ENCODE measurements around the gene COG3. TPM values are rescaled to one million over a fixed set of nuclear protein-coding genes. Genes with fewer than 3 reads are reported as not detected.

The COG3 gene
- total and polyA plus RNA-seq, 2 of the 13 experiments (the other 11 are each of a cell fraction or from before 2014, with no cell fraction given): 37.8 to 47.5 TPM

- TF ChIP-seq ZNF709 (CRISPR knock-in tag; IDR thresholded peaks at IDR 0.05) (no peak), RBAK (CRISPR knock-in tag; IDR thresholded peaks at IDR 0.05) (no peak), MLLT10 (CRISPR knock-in tag; IDR thresholded peaks at IDR 0.05) (no peak), HNRNPH1 (optimal IDR thresholded peaks at IDR 0.05; ENCODE audit: low read depth, low read length) (no peak), MLX (CRISPR knock-in tag; IDR thresholded peaks at IDR 0.05) (peak; percentile 83), NRL (CRISPR knock-in tag; IDR thresholded peaks at IDR 0.05; ENCODE audit: borderline replicate concordance) (0 out of 2 replicates have a peak, but pooled peaks have one; percentile 43), CBX2 (IDR thresholded peaks at IDR 0.05; ENCODE audit: low read depth, low read length) (no peak), CBX2 (CRISPR knock-in tag; IDR thresholded peaks at IDR 0.05; ENCODE audit: low read depth) (no peak), ZNF607 (CRISPR knock-in tag; IDR thresholded peaks at IDR 0.05; ENCODE audit: borderline replicate concordance) (no peak), HNF1A (IDR thresholded peaks at IDR 0.05; ENCODE audit: low read depth) (peak; percentile 94), HNF1A (CRISPR knock-in tag; IDR thresholded peaks at IDR 0.05; ENCODE audit: borderline replicate concordance) (peak; percentile 99), ERF (CRISPR knock-in tag; IDR thresholded peaks at IDR 0.05) (peak; percentile 65), ZKSCAN8 (CRISPR knock-in tag; IDR thresholded peaks at IDR 0.05; ENCODE audit: borderline replicate concordance) (peak; percentile 46; the same call in 1 of the 2 replicates), RXRA (CRISPR knock-in tag; IDR thresholded peaks at IDR 0.05) (peak; percentile 92), ZSCAN31 (CRISPR knock-in tag; IDR thresholded peaks at IDR 0.05; ENCODE audit: low read depth) (no peak), PATZ1 (CRISPR knock-in tag; IDR thresholded peaks at IDR 0.05) (peak; percentile 75; the same call in 1 of the 2 replicates), ZNF572 (CRISPR knock-in tag; IDR thresholded peaks at IDR 0.05) (no peak), ONECUT2 (CRISPR knock-in tag; IDR thresholded peaks at IDR 0.05) (no peak), THYN1 (CRISPR knock-in tag; IDR thresholded peaks at IDR 0.05; ENCODE audit: borderline replicate concordance, low read depth) (no peak), ETV6 (CRISPR knock-in tag; conservative IDR thresholded peaks at IDR 0.05) (no peak), ZNF703 (CRISPR knock-in tag; IDR thresholded peaks at IDR 0.05; ENCODE audit: borderline replicate concordance) (no peak), POLR2AphosphoS2 (IDR thresholded peaks at IDR 0.05; ENCODE audit: low read depth, low read length) (no peak), TCF7L2 (IDR thresholded peaks at IDR 0.05; ENCODE audit: low read depth, low read length) (0 out of 2 replicates have a peak, but pooled peaks have one; percentile 48), TEAD2 (CRISPR knock-in tag; IDR thresholded peaks at IDR 0.05) (no peak), HDAC1 (CRISPR knock-in tag; IDR thresholded peaks at IDR 0.05) (peak; percentile 70), NAIF1 (CRISPR knock-in tag; IDR thresholded peaks at IDR 0.05; ENCODE audit: borderline replicate concordance) (no peak)
Observed at GRCh38 chr13:45447050-45447661, 17.6 kb upstream of the COG3 start (continued).
